Aorta (tissue), 5 donors: ENCODE data around the gene CCNL2. TPM values are rescaled to one million over a fixed set of nuclear protein-coding genes. Genes with fewer than 3 reads are reported as not detected.

Source experiments
- ATAC-seq: fragments of 200-7000 bp; cut with Tn5 transposase; one replicate; pipeline ENCODE4 v1.9.1; 2022; ENCODE audit warnings: moderate library complexity; ENCODE audit not compliant: low FRiP score
- DNase-seq, 2 donors: peaks; one replicate each; pipeline ENCODE4 v3.0.0-alpha.2; 2020
- H3K27ac ChIP-seq, 2 donors: one replicate each; pipeline ENCODE4 v1.5.1; 2013; ENCODE audit warnings: low read length in 2 of 2, mild to moderate bottlenecking in 2 of 2, moderate library complexity in 2 of 2, control low read depth in 1 of 2, inconsistent platforms in 1 of 2, low read depth in 1 of 2
- H3K27me3 ChIP-seq, 2 donors: one replicate each; pipeline ENCODE4 v1.6.1; 2013; ENCODE audit warnings: control low read depth in 1 of 2, low read length in 1 of 2, mild to moderate bottlenecking in 1 of 2, moderate library complexity in 1 of 2; ENCODE audit not compliant: insufficient read depth in 2 of 2, control insufficient read depth in 1 of 2
- H3K36me3 ChIP-seq, 2 donors: one replicate each; pipeline ENCODE4 v1.6.1; 2013; ENCODE audit warnings: control low read depth in 1 of 2, low read length in 1 of 2, mild to moderate bottlenecking in 1 of 2; ENCODE audit not compliant: insufficient read depth in 2 of 2, control insufficient read depth in 1 of 2
- H3K4me1 ChIP-seq, 2 donors: one replicate each; pipeline ENCODE4 v1.6.1; 2013; ENCODE audit warnings: low read length in 2 of 2, control low read depth in 1 of 2, mild to moderate bottlenecking in 1 of 2, moderate library complexity in 1 of 2; ENCODE audit not compliant: insufficient read depth in 2 of 2, control insufficient read depth in 1 of 2
- H3K4me3 ChIP-seq, 2 donors: one replicate each; pipeline ENCODE4 v1.5.1; 2013; ENCODE audit warnings: low read length in 2 of 2, control low read depth in 1 of 2, mild to moderate bottlenecking in 1 of 2
- H3K9me3 ChIP-seq: one replicate; pipeline ENCODE4 v1.6.1; 2013; ENCODE audit warnings: mild to moderate bottlenecking, low read length; ENCODE audit not compliant: control insufficient read depth
- WGBS, 2 donors: extraction: QIAGEN DNeasy Blood & Tissue Kit; methylation state at CpG; one replicate each; pipeline ENCODE4 v1.1.7; 2013; 5-methylcytosine and 5-hydroxymethylcytosine counted together
- intact Hi-C, 2 donors: fragments of 100-400 bp; cut with DNase I; formaldehyde crosslinking; loops; one replicate each; pipeline versions ENCODE4 v1.14.2 to v1.15.0; 2022
- polyA plus RNA-seq, 2 donors: library from polyadenylated mRNA; stranded (reverse); fragments of 200-250 nt; gene quantifications; one replicate each; pipeline ENCODE4 v1.2.3, GENCODE V29; 2013
- total RNA-seq, 2 donors: library from RNA; stranded (reverse); fragmentation: NEBNext Ultra II Directional; extraction: Animal tissue kit (Norgen Biotek cat#: 25700); gene quantifications; one replicate each; pipeline ENCODE4 v1.2.1, GENCODE V29; 2021
- donor health status: healthy with polysubstance abuse.
- donor health status: Bipolar disorder and iron deficiency.
- donor health status: DM: no; HTN: no; CAD: no.
- donor health status: DM: no; HTN: no; CAD: no.
- donor health status: DM: yes; HTN: yes; CAD: no.

The CCNL2 gene
- total and polyA plus RNA-seq, 4 donors: 34.6 to 409 (median 200) TPM

GRCh38 chr1:1360506-1361169 lies 38.5 kb downstream of the CCNL2 start:
- peak; percentile 80 for ATAC-seq

GRCh38 chr1:1359664-1360468 lies 39.3 kb downstream of the CCNL2 start:
- intact Hi-C loops: no loop called here
- peak in 1 of 2 donors; percentile 83 for DNase-seq

More at GRCh38 chr1:1360506-1361169, 38.5 kb downstream of the CCNL2 start:
- Histone ChIP-seq H3K4me3 (no peak overlapping the region), H3K36me3 (no peaks in the 10 kb centered on the region), H3K4me1 (no peaks in the 10 kb centered on the region), H3K27ac (peak overlapping the region; percentile 45 to 49), H3K9me3 (no peaks in the 10 kb centered on the region), H3K27me3 (no peaks in the 10 kb centered on the region)
- DNase-seq: peak; percentile 93
- 48 to 51% methylated on average over 20 of the region's 20 CpGs for WGBS, 2 donors
- intact Hi-C loops: no loop called here

GRCh38 chr1:1359308-1359663 lies 39.8 kb downstream of the CCNL2 start:
- ATAC-seq: peak; percentile 31
- 34 to 45% methylated on average over 6 of the region's 6 CpGs for WGBS, 2 donors
- no peaks in the 10 kb centered on the region for H3K36me3 ChIP-seq
- intact Hi-C loops: no loop called here
- H3K27me3 ChIP-seq: no peaks in the 10 kb centered on the region
- DNase-seq: peak in 1 of 2 donors; percentile 67
- H3K4me1 ChIP-seq: no peaks in the 10 kb centered on the region
- no peak overlapping the region for H3K4me3 ChIP-seq
- no peaks in the 10 kb centered on the region for H3K9me3 ChIP-seq
- H3K27ac ChIP-seq: peak overlapping the region; percentile 45 to 98

More at GRCh38 chr1:1359664-1360468, 39.3 kb downstream of the CCNL2 start:
- ATAC-seq: peak; percentile 45
- no peaks in the 10 kb centered on the region for H3K9me3 ChIP-seq
- H3K27me3 ChIP-seq: no peaks in the 10 kb centered on the region
- WGBS, 2 donors: 16 to 17% methylated on average over 25 to 28 of the region's 28 CpGs
- H3K36me3 ChIP-seq: no peaks in the 10 kb centered on the region
- H3K4me3 ChIP-seq: no peak overlapping the region
- H3K27ac ChIP-seq: peak overlapping the region; percentile 45 to 98
- no peaks in the 10 kb centered on the region for H3K4me1 ChIP-seq

- peak; percentile 84 for ATAC-seq
- H3K4me3 ChIP-seq: peak within 1 kb of the TSS; percentile 67 to 73
- intact Hi-C loops: no loop called here
- 10 to 12% methylated on average over 27 to 29 of the region's 29 CpGs for WGBS, 2 donors
- no peaks in the 10 kb centered on the region for H3K4me1 ChIP-seq
- no peaks in the 10 kb centered on the region for H3K27me3 ChIP-seq
- H3K36me3 ChIP-seq: no peaks in the 10 kb centered on the region
- no peaks in the 10 kb centered on the region for H3K9me3 ChIP-seq
- peak within 1 kb of the TSS; percentile 64 to 98 for H3K27ac ChIP-seq
- DNase-seq: peak; percentile 89 to 93
These were observed 40.5 kb downstream of the CCNL2 start, which contains the start of gene MXRA8 for GRCh38 chr1:1358433-1359271. Gene MXRA8, minus strand, starts transcription at chr1:1358555. Its CDS starts 51 bp downstream, at chr1:1358504.

GRCh38 chr1:1357871-1358432 lies 41.2 kb downstream of the CCNL2 start:
- H3K36me3 ChIP-seq: no peaks in the 10 kb centered on the region
- H3K9me3 ChIP-seq: no peaks in the 10 kb centered on the region
- no peaks in the 10 kb centered on the region for H3K27me3 ChIP-seq
- DNase-seq (no peak), ATAC-seq (no peak)
- peak overlapping the region; percentile 67 to 73 for H3K4me3 ChIP-seq
- peak overlapping the region; percentile 64 to 98 for H3K27ac ChIP-seq
- intact Hi-C loops: no loop called here
- H3K4me1 ChIP-seq: no peaks in the 10 kb centered on the region
- 3 to 7% methylated on average over 13 to 18 of the region's 18 CpGs for WGBS, 2 donors

- ATAC-seq (no peak), DNase-seq (no peak)
- intact Hi-C loops: no loop called here
- Histone ChIP-seq H3K27me3 (no peaks in the 10 kb centered on the region), H3K27ac (peak overlapping the region in 1 of 2 donors; percentile 98), H3K36me3 (no peaks in the 10 kb centered on the region), H3K9me3 (no peaks in the 10 kb centered on the region), H3K4me1 (no peaks in the 10 kb centered on the region), H3K4me3 (peak overlapping the region; percentile 67 to 73)
- WGBS, 2 donors: 7 to 8% methylated on average over 26 of the region's 26 CpGs
These were observed 42.2 kb downstream of the CCNL2 start for GRCh38 chr1:1356796-1357401.

GRCh38 chr1:1356166-1356795 lies 42.9 kb downstream of the CCNL2 start:
- Histone ChIP-seq H3K4me1 (no peaks in the 10 kb centered on the region), H3K4me3 (peak overlapping the region in 1 of 2 donors; percentile 67), H3K27me3 (no peaks in the 10 kb centered on the region), H3K27ac (no peak overlapping the region), H3K9me3 (no peaks in the 10 kb centered on the region), H3K36me3 (no peaks in the 10 kb centered on the region)
- DNase-seq: no peak
- ATAC-seq: no peak
- intact Hi-C loops: no loop called here
- 19 to 22% methylated on average over 8 of the region's 8 CpGs for WGBS, 2 donors
